Body of pancreas (tissue), 4 donors: ENCODE results near the gene MRGPRE.

Experiments
- POLR2A ChIP-seq, 3 donors: fragments of 450-650 bp; IDR thresholded peaks; one replicate each; pipeline ENCODE4 v1.6.1; 2016; ENCODE audit warnings: antibody characterized with exemption in 3 of 3, mild to moderate bottlenecking in 2 of 3
- TF ChIP-seq, protein P1 (sequence below), 7 experiments: fragments of 450-650 bp in 4 of 7; fragments of 200-600 bp in 3 of 7; sonication (generic) in 3 of 7; IDR thresholded peaks; one replicate each; pipeline ENCODE4 v1.5.1; 2016 to 2019; ENCODE audit warnings: antibody characterized with exemption in 7 of 7

DNA sequence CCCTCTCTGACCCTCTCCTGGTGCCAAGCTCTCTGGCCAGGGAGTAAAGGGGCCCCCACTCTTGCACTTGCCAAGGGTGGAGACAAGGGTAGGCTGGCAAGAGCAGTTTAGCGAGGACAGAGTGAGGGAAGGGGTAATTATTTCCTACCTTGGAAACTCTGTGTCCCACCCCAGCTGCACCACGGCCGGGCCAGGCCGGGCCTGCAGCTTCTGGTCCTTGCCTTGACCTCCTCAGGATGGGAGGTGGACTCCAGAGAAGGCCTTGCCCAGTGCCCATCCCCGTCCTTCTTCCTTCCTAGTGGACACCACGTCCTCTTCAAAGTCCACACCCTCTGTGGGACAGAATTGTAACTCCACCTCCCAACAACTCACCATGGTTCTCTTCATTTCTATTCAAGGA lies 48.7 kb downstream of the MRGPRE start:
- TF ChIP-seq, protein P1, sequence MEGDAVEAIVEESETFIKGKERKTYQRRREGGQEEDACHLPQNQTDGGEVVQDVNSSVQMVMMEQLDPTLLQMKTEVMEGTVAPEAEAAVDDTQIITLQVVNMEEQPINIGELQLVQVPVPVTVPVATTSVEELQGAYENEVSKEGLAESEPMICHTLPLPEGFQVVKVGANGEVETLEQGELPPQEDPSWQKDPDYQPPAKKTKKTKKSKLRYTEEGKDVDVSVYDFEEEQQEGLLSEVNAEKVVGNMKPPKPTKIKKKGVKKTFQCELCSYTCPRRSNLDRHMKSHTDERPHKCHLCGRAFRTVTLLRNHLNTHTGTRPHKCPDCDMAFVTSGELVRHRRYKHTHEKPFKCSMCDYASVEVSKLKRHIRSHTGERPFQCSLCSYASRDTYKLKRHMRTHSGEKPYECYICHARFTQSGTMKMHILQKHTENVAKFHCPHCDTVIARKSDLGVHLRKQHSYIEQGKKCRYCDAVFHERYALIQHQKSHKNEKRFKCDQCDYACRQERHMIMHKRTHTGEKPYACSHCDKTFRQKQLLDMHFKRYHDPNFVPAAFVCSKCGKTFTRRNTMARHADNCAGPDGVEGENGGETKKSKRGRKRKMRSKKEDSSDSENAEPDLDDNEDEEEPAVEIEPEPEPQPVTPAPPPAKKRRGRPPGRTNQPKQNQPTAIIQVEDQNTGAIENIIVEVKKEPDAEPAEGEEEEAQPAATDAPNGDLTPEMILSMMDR (IDR thresholded peaks at IDR 0.05), result no peak
- TF ChIP-seq POLR2A (IDR thresholded peaks at IDR 0.05), result no peak
